RWPE2 (cell line): ENCODE measurements around the gene MYOD1.
A peak's percentile ranks its signal among the peaks of the same experiment; 100 is the strongest.

Experiments used
- ATAC-seq: fragments of 200-7000 bp; cut with Tn5 transposase; 3 replicates; pipeline ENCODE4 v1.9.1; 2021; ENCODE audit warnings: low read depth
- DNase-seq: peaks from one replicate; pipeline ENCODE4 v3.0.0-alpha.2; 2020; ENCODE audit warnings: low spot score
- H3K27ac ChIP-seq: fragments of 450-650 bp; 2 replicates; pipeline ENCODE4 v1.5.1; 2017; ENCODE audit warnings: mild to moderate bottlenecking; ENCODE audit not compliant: poor library complexity, severe bottlenecking
- H3K27me3 ChIP-seq: fragments of 250-450 bp; sonication (Bioruptor Pico); 2 replicates; pipeline ENCODE4 v1.5.1; 2021; ENCODE audit warnings: mild to moderate bottlenecking, moderate library complexity; ENCODE audit not compliant: insufficient read depth, poor library complexity, severe bottlenecking
- H3K36me3 ChIP-seq: fragments of 250-450 bp; sonication (Bioruptor Pico); 2 replicates; pipeline ENCODE4 v1.5.1; 2020; ENCODE audit warnings: low read depth, mild to moderate bottlenecking, moderate library complexity
- H3K4me1 ChIP-seq: fragments of 250-450 bp; sonication (Bioruptor Pico); 2 replicates; pipeline ENCODE4 v1.5.1; 2021; ENCODE audit warnings: mild to moderate bottlenecking, moderate library complexity; ENCODE audit not compliant: insufficient read depth, poor library complexity, severe bottlenecking
- H3K4me3 ChIP-seq: fragments of 250-450 bp; sonication (Bioruptor Pico); 2 replicates; pipeline ENCODE4 v1.5.1; 2021; ENCODE audit warnings: mild to moderate bottlenecking, moderate library complexity; ENCODE audit not compliant: severe bottlenecking
- H3K9me3 ChIP-seq: fragments of 250-450 bp; sonication (Bioruptor Pico); 2 replicates; pipeline ENCODE4 v1.5.1; 2021; ENCODE audit warnings: mild to moderate bottlenecking, moderate library complexity; ENCODE audit not compliant: severe bottlenecking
- TF ChIP-seq, protein P1 (sequence below): fragments of 450-650 bp; IDR thresholded peaks from one replicate; pipeline ENCODE4 v1.5.1; 2017; ENCODE audit warnings: mild to moderate bottlenecking, moderate library complexity; ENCODE audit not compliant: poor library complexity, severe bottlenecking

Gene MYOD1

DNA sequence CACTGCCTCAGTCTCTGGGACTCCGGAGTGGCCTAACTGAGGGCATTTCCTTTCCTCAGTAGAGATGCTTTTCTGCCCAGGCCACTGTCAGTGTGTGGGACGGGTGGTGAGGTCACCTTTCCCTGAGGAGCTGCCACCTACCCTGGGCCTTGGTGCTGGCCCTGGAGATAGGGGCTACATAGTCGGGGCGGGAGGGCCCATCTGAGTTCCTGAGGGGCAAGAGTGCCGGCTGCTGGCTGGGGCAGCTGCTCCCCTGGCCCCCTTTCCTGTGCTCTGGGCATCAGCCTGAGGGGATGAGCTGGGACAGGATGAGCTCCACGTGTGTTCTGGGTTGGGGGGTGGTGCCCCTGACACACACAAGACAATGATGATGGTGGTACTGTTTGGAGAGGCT, 20.6 kb downstream of the MYOD1 start:
- DNase-seq (no peak), ATAC-seq (no peak)
- Histone ChIP-seq H3K4me3 (no peak overlapping the region), H3K36me3 (no peaks in the 10 kb centered on the region), H3K9me3 (no peaks in the 10 kb centered on the region), H3K4me1 (no peaks in the 10 kb centered on the region), H3K27me3 (peaks cover 36% of the 10 kb centered on the region), H3K27ac (no peak overlapping the region)
- TF ChIP-seq, protein P1, sequence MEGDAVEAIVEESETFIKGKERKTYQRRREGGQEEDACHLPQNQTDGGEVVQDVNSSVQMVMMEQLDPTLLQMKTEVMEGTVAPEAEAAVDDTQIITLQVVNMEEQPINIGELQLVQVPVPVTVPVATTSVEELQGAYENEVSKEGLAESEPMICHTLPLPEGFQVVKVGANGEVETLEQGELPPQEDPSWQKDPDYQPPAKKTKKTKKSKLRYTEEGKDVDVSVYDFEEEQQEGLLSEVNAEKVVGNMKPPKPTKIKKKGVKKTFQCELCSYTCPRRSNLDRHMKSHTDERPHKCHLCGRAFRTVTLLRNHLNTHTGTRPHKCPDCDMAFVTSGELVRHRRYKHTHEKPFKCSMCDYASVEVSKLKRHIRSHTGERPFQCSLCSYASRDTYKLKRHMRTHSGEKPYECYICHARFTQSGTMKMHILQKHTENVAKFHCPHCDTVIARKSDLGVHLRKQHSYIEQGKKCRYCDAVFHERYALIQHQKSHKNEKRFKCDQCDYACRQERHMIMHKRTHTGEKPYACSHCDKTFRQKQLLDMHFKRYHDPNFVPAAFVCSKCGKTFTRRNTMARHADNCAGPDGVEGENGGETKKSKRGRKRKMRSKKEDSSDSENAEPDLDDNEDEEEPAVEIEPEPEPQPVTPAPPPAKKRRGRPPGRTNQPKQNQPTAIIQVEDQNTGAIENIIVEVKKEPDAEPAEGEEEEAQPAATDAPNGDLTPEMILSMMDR = no peak

DNA sequence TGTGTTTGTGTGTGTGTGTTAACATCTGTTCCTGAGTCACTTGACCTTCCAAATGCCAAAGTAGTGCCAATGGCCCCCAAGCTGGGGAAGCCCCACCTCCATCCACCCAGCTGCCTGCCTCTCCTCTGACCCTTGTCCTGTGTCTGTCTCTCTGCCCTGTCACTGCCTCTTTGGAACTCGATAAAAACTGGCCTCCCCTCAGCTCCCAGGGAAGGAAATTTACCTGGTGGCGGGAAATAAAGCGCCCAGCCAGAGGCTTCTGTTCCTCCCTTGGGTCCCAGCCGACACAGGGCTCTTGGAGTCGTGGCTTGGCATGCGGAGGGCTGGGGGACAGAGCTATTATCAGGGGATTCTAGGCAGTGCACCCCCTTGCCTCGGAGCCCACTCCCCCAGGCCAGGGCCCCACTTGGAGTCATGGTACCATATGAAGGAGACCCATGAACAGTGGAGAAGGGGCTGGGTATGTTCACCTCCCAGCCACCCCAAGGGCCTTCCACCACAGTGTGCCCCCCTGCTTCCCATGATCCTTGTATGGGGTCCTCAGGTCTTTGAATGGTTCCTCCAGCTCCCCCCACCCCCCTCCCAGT, 21.4 kb downstream of the MYOD1 start:
- no peak overlapping the region for H3K27ac ChIP-seq
- peaks cover 29% of the 10 kb centered on the region for H3K27me3 ChIP-seq
- ATAC-seq (no peak), DNase-seq (no peak)
- no peaks in the 10 kb centered on the region for H3K4me1 ChIP-seq
- H3K36me3 ChIP-seq = no peaks in the 10 kb centered on the region
- H3K9me3 ChIP-seq = no peaks in the 10 kb centered on the region
- TF ChIP-seq, protein P1 = no peak
- H3K4me3 ChIP-seq = no peak overlapping the region

DNA sequence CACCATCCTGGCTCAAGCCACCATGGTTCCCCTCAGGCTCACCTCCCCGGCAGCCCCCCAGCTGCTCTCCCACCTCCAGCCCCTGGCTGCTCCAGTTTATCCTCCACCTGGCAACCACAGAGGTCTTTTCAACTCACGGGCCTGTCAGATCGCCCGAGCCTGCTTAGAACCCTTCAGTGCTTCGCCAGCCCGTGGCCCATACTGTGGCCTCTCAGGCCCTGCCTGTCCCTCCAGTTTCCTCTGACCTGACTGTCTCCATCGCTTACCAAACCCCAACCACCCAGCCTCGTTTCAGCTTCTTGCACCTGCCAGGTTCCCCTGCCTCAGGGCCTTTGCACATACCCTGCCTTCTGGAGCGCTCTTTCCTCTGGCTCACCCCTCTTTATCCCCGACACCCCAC, 22.1 kb downstream of the MYOD1 start:
- Histone ChIP-seq H3K27ac (no peak overlapping the region), H3K36me3 (no peaks in the 10 kb centered on the region), H3K9me3 (no peaks in the 10 kb centered on the region), H3K4me3 (no peak overlapping the region), H3K4me1 (no peaks in the 10 kb centered on the region), H3K27me3 (peaks cover 21% of the 10 kb centered on the region)
- TF ChIP-seq, protein P1 = no peak
- no peak for DNase-seq
- no peak for ATAC-seq

DNA sequence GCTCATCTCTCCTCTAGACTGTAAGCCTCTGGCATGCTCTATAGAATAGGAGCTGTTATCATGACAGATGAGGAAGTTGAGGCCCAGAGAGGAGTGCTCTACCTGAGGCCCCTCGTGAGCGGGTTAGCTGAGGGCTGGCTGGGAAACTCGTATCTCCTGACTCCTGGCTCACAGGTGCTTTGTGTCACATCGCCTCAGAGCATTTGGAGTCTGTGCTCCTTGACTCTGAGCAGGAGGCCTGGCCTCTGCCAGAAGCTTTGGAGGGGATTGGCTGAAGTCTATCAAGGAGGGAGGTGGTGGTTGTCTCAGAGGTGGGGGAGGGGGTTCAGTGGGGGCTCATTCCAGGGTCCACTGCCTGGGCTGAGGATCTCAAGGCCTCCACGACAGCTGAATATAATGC, 22.6 kb downstream of the MYOD1 start:
- TF ChIP-seq, protein P1 = no peak
- DNase-seq = no peak
- Histone ChIP-seq H3K9me3 (no peaks in the 10 kb centered on the region), H3K4me3 (no peak overlapping the region), H3K27me3 (peaks cover 16% of the 10 kb centered on the region), H3K27ac (no peak overlapping the region), H3K36me3 (no peaks in the 10 kb centered on the region), H3K4me1 (no peaks in the 10 kb centered on the region)
- ATAC-seq = no peak

DNA sequence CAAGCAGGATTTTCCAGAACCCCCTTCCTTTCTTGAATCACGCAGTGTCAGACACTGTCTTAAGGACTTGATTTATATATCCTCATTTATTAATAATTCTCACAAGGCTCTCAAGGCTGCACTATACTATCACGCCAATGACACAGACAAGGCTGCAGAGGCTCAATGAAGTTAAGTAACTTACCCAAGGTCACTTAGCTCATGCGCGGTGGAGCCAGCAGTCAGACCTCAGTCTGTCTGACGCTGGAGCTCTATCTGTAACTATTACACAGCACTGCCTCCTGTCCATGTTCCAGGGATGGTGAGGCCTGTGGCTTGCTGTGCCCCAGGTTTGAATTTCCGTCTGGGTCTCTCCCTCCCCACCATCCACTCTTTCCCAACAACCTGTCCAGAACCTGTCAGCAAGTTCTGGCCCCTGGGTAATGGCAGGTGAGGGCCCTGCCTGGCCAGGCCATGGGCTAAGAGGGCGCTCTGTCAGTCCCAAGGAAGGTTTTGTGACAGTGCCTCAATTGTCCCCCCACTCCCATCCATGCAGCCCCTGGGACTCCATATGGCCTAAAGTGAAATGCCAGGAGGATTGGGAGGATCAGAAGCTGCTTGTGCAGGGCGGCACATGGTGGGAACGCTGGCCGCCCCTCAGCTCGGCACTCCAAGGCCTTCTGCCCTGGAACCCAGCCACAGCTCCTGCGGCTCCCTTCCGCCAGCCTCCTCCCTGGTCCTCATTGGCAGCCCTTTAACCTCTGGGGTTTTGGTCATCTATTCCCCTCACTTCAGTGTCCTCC, 23.8 kb downstream of the MYOD1 start:
- TF ChIP-seq, protein P1 = no peak
- no peak overlapping the region for H3K27ac ChIP-seq
- no peaks in the 10 kb centered on the region for H3K4me1 ChIP-seq
- no peak overlapping the region for H3K4me3 ChIP-seq
- ATAC-seq (no peak), DNase-seq (peak; percentile 33)
- peaks cover 8% of the 10 kb centered on the region for H3K27me3 ChIP-seq
- no peaks in the 10 kb centered on the region for H3K36me3 ChIP-seq
- H3K9me3 ChIP-seq = no peaks in the 10 kb centered on the region
